SK-N-SH (cell line): ENCODE measurements around the gene OSBPL10. TPM values are rescaled to one million over a fixed set of nuclear protein-coding genes. Genes with fewer than 3 reads are reported as not detected.

Experiments used
- CTCF ChIA-PET: fragments of 300-600, 350-600 bp; formaldehyde crosslinking; extraction: SDS; loops from one replicate; lab custom pipeline; 2021; lab: Yijun Ruan, JAX
- POLR2A ChIA-PET: fragments of 350-600 bp; sonication (Branson Sonifier 250); formaldehyde crosslinking; extraction: SDS; loops from one replicate; lab custom pipeline; 2020; ENCODE audit warnings: antibody characterized with exemption, inconsistent platforms; lab: Yijun Ruan, JAX
- DNase-seq: peaks from one replicate; pipeline ENCODE4 v3.0.0; 2012
- H2AFZ ChIP-seq: fragments of 200-600 bp; sonication (generic); 2 replicates; pipeline ENCODE4 v1.8.1; 2016; ENCODE audit warnings: antibody characterized with exemption, mild to moderate bottlenecking, low read depth
- H3F3A ChIP-seq: fragments of 200-600 bp; sonication (generic); replicated peaks from 2 replicates; pipeline ENCODE3; 2016; ENCODE audit warnings: antibody characterized with exemption, mild to moderate bottlenecking; ENCODE audit not compliant: insufficient read depth
- H3K27ac ChIP-seq, 2 experiments: fragments of 200-500 bp in 1 of 2; fragments of 200-600 bp in 1 of 2; sonication (Bioruptor generic) in 1 of 2; sonication (generic), shearing (Covaris generic) in 1 of 2; 2 replicates each; pipeline versions ENCODE4 v1.5.1 to v1.6.1; 2014 to 2016; ENCODE audit warnings: low read depth in 2 of 2, inconsistent platforms in 1 of 2, low read length in 1 of 2, mild to moderate bottlenecking in 1 of 2, mixed read lengths in 1 of 2
- H3K27me3 ChIP-seq: fragments of 200-600 bp; sonication (generic), shearing (Covaris generic); 2 replicates; pipeline ENCODE4 v1.6.1; 2016; ENCODE audit warnings: mixed run types; ENCODE audit not compliant: insufficient read depth
- H3K36me3 ChIP-seq, 2 experiments: fragments of 200-500 bp in 1 of 2; fragments of 200-600 bp in 1 of 2; sonication (Bioruptor generic) in 1 of 2; sonication (generic) in 1 of 2; replicated peaks in 1 of 2; 2 replicates each; pipeline versions ENCODE3 to v1.5.1; 2014 to 2016; ENCODE audit warnings: low read length in 1 of 2, mild to moderate bottlenecking in 1 of 2; ENCODE audit not compliant: insufficient read depth in 2 of 2, control insufficient read depth in 1 of 2
- H3K4me1 ChIP-seq, 2 experiments: fragments of 200-500 bp in 1 of 2; fragments of 200-600 bp in 1 of 2; sonication (Bioruptor generic) in 1 of 2; sonication (generic), shearing (Covaris generic) in 1 of 2; 2 replicates each; pipeline versions ENCODE4 v1.5.1 to v1.6.1; 2014 to 2016; ENCODE audit warnings: low read depth in 1 of 2, low read length in 1 of 2, mixed run types in 1 of 2; ENCODE audit not compliant: insufficient read depth in 2 of 2, control insufficient read depth in 1 of 2
- H3K4me2 ChIP-seq: fragments of 200-600 bp; sonication (generic), shearing (Covaris generic); 2 replicates; pipeline ENCODE4 v1.6.1; 2017; ENCODE audit warnings: mixed run types
- H3K4me3 ChIP-seq, 2 experiments: fragments of 200-500 bp in 1 of 2; fragments of 200-600 bp in 1 of 2; sonication (Bioruptor generic) in 1 of 2; sonication (generic), shearing (Covaris generic) in 1 of 2; 2 replicates each; pipeline versions ENCODE4 v1.5.1 to v1.8.1; 2014 to 2016; ENCODE audit warnings: low read depth in 2 of 2, inconsistent platforms in 1 of 2, low read length in 1 of 2, mild to moderate bottlenecking in 1 of 2, mixed read lengths in 1 of 2, moderate library complexity in 1 of 2
- H3K79me2 ChIP-seq: fragments of 200-600 bp; sonication (generic); 2 replicates; pipeline ENCODE4 v1.8.1; 2017; ENCODE audit warnings: mild to moderate bottlenecking; ENCODE audit not compliant: insufficient read depth
- H3K9ac ChIP-seq: fragments of 200-600 bp; sonication (generic); 2 replicates; pipeline ENCODE4 v1.6.1; 2017; ENCODE audit warnings: mixed run types
- H3K9me2 ChIP-seq: fragments of 200-600 bp; sonication (generic); 2 replicates; pipeline ENCODE4 v1.6.1; 2017; ENCODE audit warnings: mixed run types
- H3K9me3 ChIP-seq: fragments of 200-600 bp; sonication (generic); 2 replicates; pipeline ENCODE4 v1.6.1; 2017; ENCODE audit warnings: mixed run types, mild to moderate bottlenecking, moderate library complexity
- H4K20me1 ChIP-seq: fragments of 200-600 bp; sonication (generic); 2 replicates; pipeline ENCODE4 v1.6.1; 2017; ENCODE audit warnings: mild to moderate bottlenecking, mixed run types; ENCODE audit not compliant: insufficient read depth
- CTCF ChIP-seq: fragments of 200-600 bp; sonication (generic); IDR thresholded peaks from 2 replicates; pipeline ENCODE4 v1.6.1; 2017; ENCODE audit warnings: antibody characterized with exemption, mild to moderate bottlenecking, moderate library complexity
- EZH2phosphoT487 ChIP-seq: fragments of 200-600 bp; sonication (generic); IDR thresholded peaks from 2 replicates; pipeline ENCODE4 v1.6.1; 2017; ENCODE audit warnings: low read depth, mixed run types, mild to moderate bottlenecking, antibody characterized with exemption, moderate library complexity, borderline replicate concordance
- FOXJ3 ChIP-seq: sonication (generic); formaldehyde crosslinking; IDR thresholded peaks from 2 replicates; pipeline ENCODE4 v1.5.1; 2020; ENCODE audit warnings: mild to moderate bottlenecking, missing genetic modification reagents
- GABPA ChIP-seq: IDR thresholded peaks from 2 replicates; pipeline ENCODE4 v1.4.0; 2012; ENCODE audit warnings: low read depth, mild to moderate bottlenecking
- GATA2 ChIP-seq: sonication (generic); formaldehyde crosslinking; IDR thresholded peaks from 2 replicates; pipeline ENCODE4 v1.5.0; 2020; ENCODE audit warnings: mild to moderate bottlenecking, missing genetic modification reagents
- JUND ChIP-seq: IDR thresholded peaks from 2 replicates; pipeline ENCODE4 v1.4.0; 2012
- MAX ChIP-seq: IDR thresholded peaks from 2 replicates; pipeline ENCODE4 v1.4.0; 2012; ENCODE audit warnings: low read depth
- MEF2A ChIP-seq: IDR thresholded peaks from 2 replicates; pipeline ENCODE4 v1.4.0; 2012; ENCODE audit warnings: low read depth, borderline replicate concordance
- MXI1 ChIP-seq: IDR thresholded peaks from 2 replicates; pipeline ENCODE4 v1.6.1; 2012; ENCODE audit warnings: mild to moderate bottlenecking, low read depth, low read length, improper control_type of control experiment
- NFIC ChIP-seq: IDR thresholded peaks from 2 replicates; pipeline ENCODE4 v1.4.0; 2012; ENCODE audit warnings: borderline replicate concordance
- NRF1 ChIP-seq: IDR thresholded peaks from 2 replicates; pipeline ENCODE4 v1.6.1; 2012; ENCODE audit warnings: low read depth, mild to moderate bottlenecking, low read length
- PBX3 ChIP-seq: IDR thresholded peaks from 2 replicates; pipeline ENCODE4; 2012
- REST ChIP-seq: IDR thresholded peaks from 2 replicates; pipeline ENCODE4 v1.6.1; 2012; ENCODE audit warnings: mild to moderate bottlenecking, low read depth, low read length, moderate library complexity
- TAF1 ChIP-seq: IDR thresholded peaks from 2 replicates; pipeline ENCODE4 v1.6.1; 2012; ENCODE audit warnings: low read depth, mild to moderate bottlenecking, low read length, moderate library complexity, borderline replicate concordance
- YY1 ChIP-seq: IDR thresholded peaks from 2 replicates; pipeline ENCODE4 v1.4.0; 2012; ENCODE audit warnings: low read depth, mild to moderate bottlenecking
- ZBTB33 ChIP-seq: IDR thresholded peaks from 2 replicates; pipeline ENCODE4 v1.4.0; 2012; ENCODE audit warnings: low read depth, borderline replicate concordance
- WGBS: methylation state at CpG from one replicate; pipeline ENCODE4 v1.1.6; 2017; ENCODE audit warnings: low lambda C conversion rate; 5-methylcytosine and 5-hydroxymethylcytosine counted together
- polyA plus RNA-seq, 3 experiments: library from polyadenylated mRNA; depleted of rRNA; stranded (reverse); fragments of >200 nt; gene quantifications; 2 replicates each; pipeline ENCODE4 v1.2.3, GENCODE V29; 2012

Gene OSBPL10
- polyA plus RNA-seq, 1 of the 3 experiments (the other 2 are of a cell fraction), result 0.12 TPM

GRCh38 chr3:31892500-31892899 is 88.6 kb downstream of the OSBPL10 start:
- Histone ChIP-seq H3K9me3 (no peaks in the 10 kb centered on the region), H3K4me1 (no peaks in the 10 kb centered on the region; a peak in 1 of 4 replicates), H3K9ac (no peak overlapping the region), H3K79me2 (no peaks in the 10 kb centered on the region), H2AFZ (no peak overlapping the region), H3K9me2 (no peaks in the 10 kb centered on the region), H3K27ac (no peak overlapping the region), H3K4me2 (no peak overlapping the region), H3K27me3 (no peaks in the 10 kb centered on the region), H3F3A (no peaks in the 10 kb centered on the region), H3K36me3 (no peaks in the 10 kb centered on the region), H4K20me1 (no peaks in the 10 kb centered on the region), H3K4me3 (no peak overlapping the region)
- POLR2A ChIA-PET, result no interaction called here
- WGBS, result 51% methylated on average over 5 of the region's 5 CpGs
- no peak for TF ChIP-seq GATA2 (CRISPR knock-in tag)
- no peak for TF ChIP-seq JUND
- TF ChIP-seq REST, result no peak
- no peak for TF ChIP-seq PBX3
- TF ChIP-seq TAF1, result no peak
- no peak for TF ChIP-seq NRF1
- TF ChIP-seq NFIC, result no peak
- TF ChIP-seq EZH2phosphoT487, result no peak
- no peak for TF ChIP-seq FOXJ3 (CRISPR knock-in tag)
- TF ChIP-seq MEF2A, result no peak
- no peak for TF ChIP-seq CTCF
- TF ChIP-seq MAX, result no peak
- no peak for TF ChIP-seq YY1
- no peak for TF ChIP-seq GABPA
- no peak for TF ChIP-seq MXI1
- TF ChIP-seq ZBTB33, result no peak
- DNase-seq, result no peak
- CTCF ChIA-PET, result interaction anchor here (1.6 kb wide), 1 partner anchor 8 kb away, joined by 3 read pairs; no protein-coding TSS in a partner anchor
